Stomach (tissue), 9 donors: ENCODE data around the gene IFIT3. TPM values are rescaled to one million over a fixed set of nuclear protein-coding genes. Genes with fewer than 3 reads are reported as not detected.

ENCODE experiments used
- DNase-seq, 2 donors: peaks; one replicate each; pipeline versions ENCODE4 v3.0.0 to v3.0.0-alpha.2; 2013 to 2019
- H3K27ac ChIP-seq, 5 donors: fragments of 200-600 bp in 4 of 5; sonication (generic) in 4 of 5; one replicate each; pipeline ENCODE4 v1.5.1; 2013 to 2019; ENCODE audit warnings: mild to moderate bottlenecking in 1 of 5, moderate library complexity in 1 of 5
- H3K27me3 ChIP-seq, 3 donors: fragments of 200-600 bp; sonication (generic); one replicate each; pipeline ENCODE4 v1.5.1; 2017 to 2019; ENCODE audit warnings: mixed run types in 1 of 3
- H3K36me3 ChIP-seq, 4 donors: fragments of 200-600 bp; sonication (generic); 1 replicate in 3 of 4; 2 replicates in 1 of 4; pipeline ENCODE4 v1.5.1; 2016 to 2019
- H3K4me1 ChIP-seq, 4 donors: fragments of 200-600 bp; sonication (generic); one replicate each; pipeline ENCODE4 v1.5.1; 2016 to 2019
- H3K4me3 ChIP-seq, 4 donors: fragments of 200-600 bp; sonication (generic) in 3 of 4; one replicate each; pipeline ENCODE4 v1.5.1; 2016 to 2019; ENCODE audit warnings: mild to moderate bottlenecking in 1 of 4
- H3K9me3 ChIP-seq, 4 donors: fragments of 200-600 bp; sonication (generic); one replicate each; pipeline ENCODE4 v1.5.1; 2016 to 2019
- EP300 ChIP-seq: sonication (generic); formaldehyde crosslinking; IDR thresholded peaks from one replicate; pipeline ENCODE4 v1.6.1; 2017; ENCODE audit warnings: antibody characterized with exemption
- POLR2A ChIP-seq, 4 donors: fragments of 450-650 bp; IDR thresholded peaks; one replicate each; pipeline ENCODE4 v1.6.1; 2016; ENCODE audit warnings: antibody characterized with exemption in 4 of 4, control low read depth in 2 of 4, mild to moderate bottlenecking in 1 of 4, moderate library complexity in 1 of 4
- POLR2AphosphoS5 ChIP-seq, 3 donors: sonication (generic); formaldehyde crosslinking; IDR thresholded peaks; one replicate each; pipeline ENCODE4 v1.6.1; 2016; ENCODE audit warnings: antibody characterized with exemption in 3 of 3
- WGBS, 5 donors: extraction: QIAGEN DNeasy Blood & Tissue Kit in 3 of 5; methylation state at CpG; one replicate each; pipeline versions ENCODE4 v1.1.5 to v1.1.7; 2013 to 2018; 5-methylcytosine and 5-hydroxymethylcytosine counted together
- intact Hi-C: fragments of 100-400 bp; cut with DNase I; formaldehyde crosslinking; loops from one replicate; pipeline ENCODE4 v1.15.1; 2023; ENCODE audit warnings: low total_unique reads
- polyA plus RNA-seq, 3 donors: library from polyadenylated mRNA; stranded (reverse); fragments of 200-250 nt; gene quantifications; one replicate each; pipeline ENCODE4 v1.2.3, GENCODE V29; 2013
- total RNA-seq, 5 donors: library from RNA; depleted of rRNA; stranded (reverse); fragments of >200 nt; gene quantifications; one replicate each; pipeline versions ENCODE4 v1.1.0 to v1.2.3, GENCODE V29; 2014 to 2016
- TF ChIP-seq, protein P1 (sequence below), 7 experiments: fragments of 450-650 bp in 4 of 7; fragments of 200-600 bp in 3 of 7; sonication (generic) in 3 of 7; IDR thresholded peaks; one replicate each; pipeline ENCODE4 v1.5.1; 2016 to 2019; ENCODE audit warnings: antibody characterized with exemption in 7 of 7, control low read depth in 2 of 7, mild to moderate bottlenecking in 1 of 7
- donor health status: healthy with polysubstance abuse.
- donor health status: Bipolar disorder and iron deficiency.
- donor health status: healthy.

Gene IFIT3
- total and polyA plus RNA-seq, 8 donors, result 1.3 to 11.4 (median 6.9) TPM

DNA sequence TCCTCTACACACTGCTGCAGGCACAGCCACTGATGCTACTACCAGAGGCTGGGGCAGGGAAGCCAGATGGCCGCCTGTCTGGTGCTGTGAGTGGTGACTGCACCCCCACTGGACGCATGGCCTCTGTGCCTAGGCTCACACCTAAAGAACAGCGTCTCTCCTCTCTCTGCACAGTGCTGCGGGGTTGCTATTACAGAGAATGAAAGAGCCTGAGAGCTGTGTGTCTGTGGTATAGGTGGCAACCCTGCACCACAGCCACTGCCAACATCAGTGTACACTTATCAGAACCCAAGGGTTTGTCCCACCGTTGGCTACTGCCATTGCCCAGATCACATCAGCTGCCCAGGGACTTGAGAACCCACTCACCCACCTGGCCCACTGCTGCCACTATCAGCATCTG lies 30.0 kb upstream of the IFIT3 start:
- H3K4me1 ChIP-seq, result peaks cover 8 to 41% (median 18%) of the 10 kb centered on the region in 4 donors
- no peaks in the 10 kb centered on the region for H3K9me3 ChIP-seq
- intact Hi-C loops, result no loop called here
- WGBS, 5 donors, result 90 to 98% (median 94%) methylated on average over 4 to 5 of the region's 5 CpGs
- DNase-seq, result no peak
- no peaks in the 10 kb centered on the region for H3K27me3 ChIP-seq
- H3K36me3 ChIP-seq, result no peaks in the 10 kb centered on the region
- H3K27ac ChIP-seq, result no peak overlapping the region
- no peak for TF ChIP-seq POLR2A (IDR thresholded peaks at IDR 0.05)
- no peak for TF ChIP-seq EP300
- TF ChIP-seq, protein P1, sequence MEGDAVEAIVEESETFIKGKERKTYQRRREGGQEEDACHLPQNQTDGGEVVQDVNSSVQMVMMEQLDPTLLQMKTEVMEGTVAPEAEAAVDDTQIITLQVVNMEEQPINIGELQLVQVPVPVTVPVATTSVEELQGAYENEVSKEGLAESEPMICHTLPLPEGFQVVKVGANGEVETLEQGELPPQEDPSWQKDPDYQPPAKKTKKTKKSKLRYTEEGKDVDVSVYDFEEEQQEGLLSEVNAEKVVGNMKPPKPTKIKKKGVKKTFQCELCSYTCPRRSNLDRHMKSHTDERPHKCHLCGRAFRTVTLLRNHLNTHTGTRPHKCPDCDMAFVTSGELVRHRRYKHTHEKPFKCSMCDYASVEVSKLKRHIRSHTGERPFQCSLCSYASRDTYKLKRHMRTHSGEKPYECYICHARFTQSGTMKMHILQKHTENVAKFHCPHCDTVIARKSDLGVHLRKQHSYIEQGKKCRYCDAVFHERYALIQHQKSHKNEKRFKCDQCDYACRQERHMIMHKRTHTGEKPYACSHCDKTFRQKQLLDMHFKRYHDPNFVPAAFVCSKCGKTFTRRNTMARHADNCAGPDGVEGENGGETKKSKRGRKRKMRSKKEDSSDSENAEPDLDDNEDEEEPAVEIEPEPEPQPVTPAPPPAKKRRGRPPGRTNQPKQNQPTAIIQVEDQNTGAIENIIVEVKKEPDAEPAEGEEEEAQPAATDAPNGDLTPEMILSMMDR (IDR thresholded peaks at IDR 0.05), result no peak
- TF ChIP-seq POLR2AphosphoS5 (IDR thresholded peaks at IDR 0.05), result no peak
- H3K4me3 ChIP-seq, result no peak overlapping the region

DNA sequence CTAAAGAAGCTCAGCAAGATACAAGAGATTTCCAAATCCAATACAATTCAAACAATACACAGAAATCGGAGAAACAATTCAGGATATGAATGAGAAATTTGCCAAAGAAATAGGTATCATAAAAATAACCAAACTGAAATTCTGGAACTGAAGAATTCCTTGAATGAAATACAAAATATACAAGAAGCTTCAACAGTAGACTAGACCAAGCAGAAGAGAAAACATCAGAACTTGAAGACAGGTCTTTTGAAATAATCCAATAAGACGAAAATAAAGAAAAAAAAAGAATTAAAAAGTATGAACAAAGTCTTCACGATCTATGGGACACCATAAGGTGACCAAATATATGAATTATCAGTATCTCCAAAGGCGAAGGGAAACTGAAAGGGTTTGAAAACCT lies 28.8 kb upstream of the IFIT3 start:
- no peak overlapping the region for H3K4me3 ChIP-seq
- DNase-seq, result no peak
- TF ChIP-seq POLR2A (IDR thresholded peaks at IDR 0.05) (no peak), POLR2AphosphoS5 (IDR thresholded peaks at IDR 0.05) (no peak), EP300 (no peak)
- TF ChIP-seq, protein P1 (IDR thresholded peaks at IDR 0.05), result no peak
- WGBS, 5 donors, result 77 to 94% (median 84%) methylated on average over 4 of the region's 4 CpGs
- H3K9me3 ChIP-seq, result no peaks in the 10 kb centered on the region
- no peak overlapping the region for H3K27ac ChIP-seq
- intact Hi-C loops, result no loop called here
- H3K4me1 ChIP-seq, result peaks cover 8 to 53% (median 26%) of the 10 kb centered on the region in 4 donors
- no peaks in the 10 kb centered on the region for H3K27me3 ChIP-seq
- H3K36me3 ChIP-seq, result no peaks in the 10 kb centered on the region

DNA sequence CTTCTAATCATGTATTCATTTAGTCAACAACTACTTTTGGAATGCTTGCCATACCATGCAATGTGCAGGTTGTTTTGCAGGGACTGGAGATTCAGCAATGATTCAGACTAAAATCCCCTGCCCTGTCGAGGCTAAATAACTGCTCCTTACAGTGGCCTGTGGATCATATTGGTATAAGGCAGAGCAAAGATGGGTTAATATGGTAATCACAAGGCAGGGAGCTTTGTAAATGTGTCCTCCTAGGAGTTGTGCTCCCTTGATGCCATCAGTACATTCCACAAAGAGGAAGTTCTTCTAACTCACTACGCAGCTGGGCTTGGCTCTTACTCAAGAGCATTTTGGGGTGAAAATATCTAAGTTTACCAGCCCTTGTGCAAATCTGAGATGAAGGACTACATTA lies 26.6 kb upstream of the IFIT3 start:
- Histone ChIP-seq H3K36me3 (peaks cover 3 to 7% (median 4%) of the 10 kb centered on the region in 4 donors), H3K4me3 (peak overlapping the region; percentile 46 to 56 (median 48)), H3K9me3 (no peaks in the 10 kb centered on the region), H3K27ac (peak overlapping the region; percentile 77 to 95 (median 89)), H3K4me1 (peaks cover 8 to 44% (median 28%) of the 10 kb centered on the region in 4 donors), H3K27me3 (no peaks in the 10 kb centered on the region)
- 2 to 11% (median 5%) methylated on average over 2 of the region's 2 CpGs for WGBS, 5 donors
- TF ChIP-seq POLR2AphosphoS5 (IDR thresholded peaks at IDR 0.05), result no peak
- TF ChIP-seq, protein P1 (IDR thresholded peaks at IDR 0.05), result no peak
- TF ChIP-seq EP300, result no peak
- no peak for TF ChIP-seq POLR2A (IDR thresholded peaks at IDR 0.05)
- intact Hi-C loops, result no loop called here
- DNase-seq, result peak in 1 of 2 donors; percentile 67

DNA sequence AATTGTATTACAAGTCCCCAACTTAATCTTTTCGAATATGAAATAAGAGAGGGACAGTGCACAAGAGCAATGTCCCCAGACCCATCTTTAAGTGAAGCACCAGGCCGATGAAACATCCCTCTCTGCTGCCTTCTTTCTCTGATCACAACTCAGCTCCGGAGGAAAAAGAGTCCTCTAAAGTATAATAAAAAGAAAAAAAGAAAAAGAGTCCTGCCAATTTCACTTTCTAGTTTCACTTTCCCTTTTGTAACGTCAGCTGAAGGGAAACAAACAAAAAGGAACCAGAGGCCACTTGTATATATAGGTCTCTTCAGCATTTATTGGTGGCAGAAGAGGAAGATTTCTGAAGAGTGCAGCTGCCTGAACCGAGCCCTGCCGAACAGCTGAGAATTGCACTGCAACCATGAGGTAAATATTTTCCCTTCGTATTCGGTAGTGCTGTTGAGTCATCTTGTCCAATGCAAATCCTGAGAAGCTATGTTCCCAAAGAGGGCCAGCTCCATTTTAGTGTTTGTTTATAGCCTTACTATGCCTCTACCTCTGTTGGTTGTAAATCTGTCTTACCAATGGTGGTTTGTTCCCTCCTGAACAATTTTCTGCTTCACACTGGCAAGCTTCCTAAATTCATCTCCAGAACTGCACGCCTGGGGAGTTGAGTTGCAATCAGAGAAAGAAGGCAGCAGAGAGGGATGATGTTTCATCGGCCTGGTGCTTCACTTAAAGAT lies 25.9 kb upstream of the IFIT3 start, which contains the start of gene IFIT2:
TSS of gene IFIT2 (plus strand) at position 326 of the 725 bp plus-strand sequence. CDS start at position 404, 78 bp downstream.
- H3K4me1 ChIP-seq, result peaks cover 8 to 37% (median 26%) of the 10 kb centered on the region in 4 donors
- DNase-seq, result peak; percentile 39 to 85
- WGBS, 5 donors, result 0 to 2% (median 1%) methylated on average over 10 of the region's 10 CpGs
- peak within 1 kb of the TSS; percentile 87 to 95 (median 90) for H3K27ac ChIP-seq
- peaks cover 9 to 13% (median 11%) of the 10 kb centered on the region in 4 donors for H3K36me3 ChIP-seq
- intact Hi-C loops, result no loop called here
- no peaks in the 10 kb centered on the region for H3K9me3 ChIP-seq
- H3K4me3 ChIP-seq, result peak within 1 kb of the TSS; percentile 46 to 56 (median 48)
- no peaks in the 10 kb centered on the region for H3K27me3 ChIP-seq
- TF ChIP-seq, protein P1 (IDR thresholded peaks at IDR 0.05), result no peak
- TF ChIP-seq POLR2AphosphoS5 (IDR thresholded peaks at IDR 0.05), result peak in 2 of 3 donors; percentile 66 to 67
